GM10266 (cell line): ENCODE results near the gene LCN12.

Experiments used
- DNase-seq: peaks from one replicate; pipeline ENCODE4 v3.0.0; 2012; ENCODE audit errors: extremely low spot score
- CTCF ChIP-seq: IDR thresholded peaks from 2 replicates; pipeline ENCODE4 v1.5.1; 2012; ENCODE audit warnings: mild to moderate bottlenecking, low read depth; ENCODE audit not compliant: control insufficient read depth, insufficient read depth; ENCODE audit errors: missing control alignments

LCN12 gene

GRCh38 chr9:136957461-136957860, 5.4 kb downstream of the LCN12 start:
- no peak for TF ChIP-seq CTCF
- DNase-seq: no peak

- no peak for DNase-seq
- TF ChIP-seq CTCF: no peak
Measured at GRCh38 chr9:136957901-136958300, 5.8 kb downstream of the LCN12 start.

GRCh38 chr9:136958473-136958872, 6.4 kb downstream of the LCN12 start:
- DNase-seq: no peak
- no peak for TF ChIP-seq CTCF

- DNase-seq: no peak
- no peak for TF ChIP-seq CTCF
Measured at GRCh38 chr9:136958898-136959850, 7.1 kb downstream of the LCN12 start.

GRCh38 chr9:136960212-136960937, 8.3 kb downstream of the LCN12 start:
- no peak for DNase-seq
- TF ChIP-seq CTCF: no peak

GRCh38 chr9:136960938-136961275, 8.8 kb downstream of the LCN12 start:
- DNase-seq: no peak
- no peak for TF ChIP-seq CTCF
